SHP77 (cell line): Measurements from ENCODE around the gene VPS18.
A peak's percentile ranks its signal among the peaks of the same experiment; 100 is the strongest.

Experiments used
- DNase-seq, 2 experiments: peaks; one replicate each; lab custom pipeline; 2025; lab: John Stamatoyannopoulos, UW

VPS18 gene

DNA sequence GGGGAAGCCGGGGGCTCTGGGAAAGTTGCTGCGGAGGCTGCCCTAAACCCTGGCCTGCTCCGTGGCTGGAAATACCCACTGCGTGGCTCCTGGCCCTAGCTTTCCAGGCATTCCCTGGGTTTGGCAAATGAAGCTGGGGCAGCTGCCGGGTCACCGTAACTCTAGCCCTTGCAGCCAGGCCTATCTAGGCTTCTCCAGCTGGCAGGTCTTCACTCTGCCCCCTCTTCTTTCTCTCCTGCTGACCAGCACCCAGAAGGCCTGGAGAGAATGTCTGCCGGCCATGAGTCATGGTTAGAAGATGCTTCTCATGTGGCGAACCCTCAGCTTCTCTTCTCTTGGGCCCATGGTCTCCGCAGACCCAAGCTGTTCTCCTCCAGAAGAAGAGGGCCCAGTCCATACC lies 29.3 kb downstream of the VPS18 start:
- DNase-seq = no peak

DNA sequence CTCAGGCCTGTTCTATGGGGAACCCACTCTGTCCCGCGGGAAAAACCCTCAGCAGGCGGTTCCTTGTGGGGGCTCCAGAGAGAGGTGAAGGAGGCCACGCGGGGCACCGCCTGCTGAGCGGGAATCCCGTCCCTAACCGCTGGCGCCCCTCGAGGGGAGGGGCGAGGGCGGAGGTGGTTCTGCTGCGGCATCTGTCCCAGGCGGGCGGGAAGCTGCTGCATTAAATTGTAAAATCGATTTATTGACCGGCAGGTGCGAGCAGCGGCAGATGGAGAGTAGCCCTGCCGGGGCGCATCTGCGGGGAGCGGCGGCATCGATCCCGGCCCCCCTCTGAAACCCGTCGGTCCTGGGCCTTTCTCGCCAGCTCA lies 31.2 kb downstream of the VPS18 start:
- DNase-seq = peak in 1 of 2 experiments; percentile 45

DNA sequence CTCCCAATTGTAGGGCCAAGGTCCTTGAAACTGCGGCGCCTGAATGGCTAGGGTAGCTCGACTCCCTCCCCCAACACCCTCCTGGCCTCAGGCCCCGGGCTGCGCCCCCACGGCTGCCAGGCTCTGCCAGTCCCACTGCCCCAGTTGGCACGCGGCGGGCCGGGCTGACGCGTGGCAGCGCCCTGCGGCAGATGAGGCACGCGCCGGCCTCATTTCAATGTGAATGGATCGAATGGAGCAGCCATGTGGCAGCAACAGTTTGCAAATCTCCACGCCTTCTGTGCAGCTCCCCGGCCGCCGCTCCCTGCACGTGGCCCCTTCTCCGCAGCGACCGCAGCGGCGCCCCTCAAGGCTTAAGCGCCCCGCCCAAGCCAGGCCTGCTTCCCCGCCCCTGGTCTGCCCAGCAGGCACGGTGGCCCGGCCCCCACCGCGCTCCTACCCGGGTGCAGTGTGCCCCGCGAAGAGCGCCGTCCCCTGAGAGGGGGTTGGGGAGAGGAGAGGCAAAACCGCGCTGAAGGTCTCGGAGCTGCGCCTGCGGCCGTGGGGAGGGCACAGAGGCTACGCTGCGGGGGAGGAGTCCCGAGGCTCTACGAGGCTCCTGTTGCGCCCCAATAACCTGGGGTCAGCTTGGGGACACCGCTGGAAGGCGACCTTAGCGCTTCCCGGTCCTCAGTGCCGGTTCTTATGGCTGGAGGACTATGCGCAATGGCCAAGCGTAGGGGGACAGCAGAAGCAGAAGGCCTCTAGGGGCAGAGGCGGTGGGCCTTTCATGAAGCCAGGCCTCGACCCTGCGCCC lies 31.8 kb downstream of the VPS18 start:
- no peak for DNase-seq

DNA sequence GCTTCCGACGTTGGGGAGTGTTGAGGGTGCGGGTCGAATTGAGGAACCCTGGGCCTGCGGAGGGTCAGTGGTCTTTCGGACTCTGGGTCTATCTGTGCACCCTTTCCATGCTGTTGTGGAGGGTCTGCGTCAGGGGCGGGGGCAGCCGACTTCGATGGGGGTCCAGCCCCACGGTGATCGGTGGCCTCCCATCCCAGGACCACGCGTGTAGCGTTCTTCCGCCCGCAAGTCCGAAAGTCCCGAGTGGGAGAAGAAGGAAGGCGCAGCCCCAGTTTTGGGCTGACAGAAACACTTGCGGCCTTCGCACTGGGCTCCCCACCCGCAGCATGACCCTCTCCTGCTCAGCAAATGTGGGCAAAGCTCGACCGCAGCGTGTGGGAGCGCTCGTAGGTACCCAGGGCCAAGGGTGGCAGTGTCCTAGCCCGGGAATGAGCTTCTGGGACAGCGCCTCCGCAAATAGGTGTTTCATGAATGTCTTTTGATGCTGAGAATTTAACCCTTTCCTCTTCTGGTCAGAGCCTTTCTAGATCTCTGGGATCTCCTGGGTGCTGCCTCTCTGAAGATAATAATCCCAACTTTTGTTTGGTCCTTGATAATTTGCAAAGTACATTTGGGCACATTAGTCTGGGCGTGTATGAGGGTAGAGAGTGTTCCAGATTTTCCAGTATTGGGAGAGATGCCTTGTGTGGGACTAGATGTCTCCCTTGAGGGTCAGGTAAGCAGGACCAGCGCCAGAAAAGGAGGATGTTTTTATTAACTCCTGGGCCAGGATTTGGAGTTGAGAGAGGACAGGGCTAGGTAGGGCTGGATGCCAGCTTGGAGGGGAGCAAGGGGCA lies 32.6 kb downstream of the VPS18 start:
- no peak for DNase-seq

DNA sequence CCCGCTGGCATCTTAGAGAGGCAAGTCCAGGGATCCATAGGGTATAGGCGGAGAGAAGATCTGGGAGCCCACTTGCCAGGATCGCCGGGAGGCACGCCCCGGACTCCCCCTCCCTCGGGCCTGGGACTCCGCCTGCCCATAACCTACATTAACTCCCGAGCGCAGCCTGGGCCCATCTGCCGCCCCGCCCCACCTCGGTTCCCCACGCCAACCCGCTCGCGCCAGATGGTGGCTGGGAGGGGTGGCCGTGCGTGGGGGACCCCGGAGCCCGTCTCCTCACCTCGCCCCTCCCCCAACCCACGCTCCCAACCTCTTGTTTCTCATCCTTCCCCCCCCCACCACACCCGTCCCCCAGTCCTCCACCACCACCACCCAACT lies 33.2 kb downstream of the VPS18 start:
- DNase-seq = peak in 1 of 2 experiments; percentile 42

DNA sequence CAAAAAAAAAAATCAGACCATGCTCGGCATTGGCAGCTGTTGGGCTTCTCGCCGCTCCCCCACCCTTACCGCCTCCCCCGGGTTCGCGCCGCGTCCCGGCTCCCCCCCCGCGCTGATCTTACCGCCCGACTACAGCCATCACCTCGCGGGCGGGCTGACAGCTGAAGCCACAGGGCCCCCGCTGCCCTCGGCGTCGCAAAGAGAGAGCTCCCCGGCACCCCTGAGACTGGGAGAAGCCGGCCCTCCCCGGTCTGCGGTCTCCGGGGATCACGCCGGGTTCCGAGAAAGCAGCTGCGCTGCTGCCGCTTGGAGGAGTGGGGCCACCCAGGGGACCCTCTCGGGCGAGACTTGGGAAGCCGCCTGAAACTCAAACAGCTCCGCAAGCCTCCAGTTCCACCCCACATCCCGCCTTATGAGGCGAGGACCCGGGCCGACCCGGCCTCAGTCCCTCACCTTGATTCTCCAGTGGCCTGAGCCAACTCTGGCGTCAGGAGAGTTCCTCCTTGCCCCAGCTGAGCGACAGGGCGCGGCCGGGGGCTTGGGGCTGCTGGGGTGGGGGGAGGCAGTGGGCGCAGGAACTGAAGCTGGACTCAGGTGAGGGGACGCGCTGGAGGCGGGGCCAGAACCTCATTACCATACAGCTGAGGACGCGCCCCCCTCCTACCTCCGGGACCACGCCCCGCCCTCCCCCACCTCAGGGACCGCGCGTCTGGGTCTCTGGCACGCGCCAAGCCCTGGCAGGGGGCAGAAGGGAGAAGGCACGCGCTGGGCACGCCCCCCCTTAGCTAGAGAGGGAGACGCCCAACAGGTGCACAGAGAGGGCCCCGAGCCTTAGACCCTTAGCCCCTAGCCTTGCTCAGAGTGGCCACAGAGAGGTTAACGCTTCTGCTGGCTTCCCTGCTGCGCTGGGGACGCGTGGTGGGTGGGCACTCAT lies 33.9 kb downstream of the VPS18 start:
- DNase-seq = peak; percentile 72 to 75

DNA sequence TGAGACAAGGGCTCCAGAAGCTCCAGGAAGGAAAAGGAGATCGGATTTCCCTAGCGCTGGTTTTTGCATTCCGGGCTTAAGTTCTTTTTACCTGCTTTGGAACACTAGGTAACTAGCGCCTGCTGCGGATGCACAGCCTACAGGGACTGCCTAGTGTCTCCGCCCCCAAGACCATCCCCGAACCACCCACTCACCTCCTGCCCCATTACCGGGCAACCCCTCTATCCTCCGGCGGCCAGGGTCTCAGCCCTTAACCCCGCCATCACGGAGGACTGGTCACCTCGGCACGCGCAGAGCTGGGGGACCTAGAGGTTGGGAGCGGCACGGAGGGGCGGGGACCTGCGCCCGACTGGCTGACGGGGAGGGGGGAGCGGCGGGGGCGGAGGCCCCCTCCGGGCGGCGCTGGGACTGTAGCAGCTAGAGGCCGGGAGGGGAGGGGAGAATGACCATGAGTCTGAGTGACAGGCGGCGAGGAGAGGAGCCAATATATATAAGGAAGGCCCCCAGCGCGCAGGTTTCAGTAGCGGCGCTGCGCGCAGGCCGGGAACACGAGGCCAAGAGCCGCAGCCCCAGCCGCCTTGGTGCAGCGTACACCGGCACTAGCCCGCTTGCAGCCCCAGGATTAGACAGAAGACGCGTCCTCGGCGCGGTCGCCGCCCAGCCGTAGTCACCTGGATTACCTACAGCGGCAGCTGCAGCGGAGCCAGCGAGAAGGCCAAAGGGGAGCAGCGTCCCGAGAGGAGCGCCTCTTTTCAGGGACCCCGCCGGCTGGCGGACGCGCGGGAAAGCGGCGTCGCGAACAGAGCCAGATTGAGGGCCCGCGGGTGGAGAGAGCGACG lies 34.8 kb downstream of the VPS18 start, which contains the start of gene DLL4:
DLL4 (plus strand) TSS at position 520 of the 839 bp plus-strand sequence. CDS start 329 bp downstream, outside the sequence.
- DNase-seq = peak; percentile 90 to 91

DNA sequence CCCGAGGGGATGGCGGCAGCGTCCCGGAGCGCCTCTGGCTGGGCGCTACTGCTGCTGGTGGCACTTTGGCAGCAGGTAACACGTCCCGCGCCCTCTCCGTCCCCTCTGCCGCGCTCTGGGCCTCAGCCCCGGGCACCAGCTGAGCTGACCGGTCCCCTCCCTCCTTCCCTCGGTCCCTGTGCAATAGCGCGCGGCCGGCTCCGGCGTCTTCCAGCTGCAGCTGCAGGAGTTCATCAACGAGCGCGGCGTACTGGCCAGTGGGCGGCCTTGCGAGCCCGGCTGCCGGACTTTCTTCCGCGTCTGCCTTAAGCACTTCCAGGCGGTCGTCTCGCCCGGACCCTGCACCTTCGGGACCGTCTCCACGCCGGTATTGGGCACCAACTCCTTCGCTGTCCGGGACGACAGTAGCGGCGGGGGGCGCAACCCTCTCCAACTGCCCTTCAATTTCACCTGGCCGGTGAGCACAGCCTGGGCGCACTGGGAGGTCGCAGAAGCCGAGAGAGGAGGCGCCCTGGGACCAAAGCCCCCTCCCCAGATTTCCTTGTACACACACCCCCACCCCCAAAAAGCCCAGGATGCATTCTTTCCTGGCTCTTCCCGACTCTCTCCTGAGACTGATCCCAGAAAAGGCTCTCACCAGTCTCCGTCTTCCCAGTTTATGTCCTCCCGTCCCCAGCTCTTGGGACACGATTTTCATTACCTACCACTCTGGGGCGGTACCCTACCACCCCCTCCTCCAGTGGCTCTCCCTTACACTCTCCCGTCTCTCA lies 35.6 kb downstream of the VPS18 start:
- DNase-seq = peak in 1 of 2 experiments; percentile 51

DNA sequence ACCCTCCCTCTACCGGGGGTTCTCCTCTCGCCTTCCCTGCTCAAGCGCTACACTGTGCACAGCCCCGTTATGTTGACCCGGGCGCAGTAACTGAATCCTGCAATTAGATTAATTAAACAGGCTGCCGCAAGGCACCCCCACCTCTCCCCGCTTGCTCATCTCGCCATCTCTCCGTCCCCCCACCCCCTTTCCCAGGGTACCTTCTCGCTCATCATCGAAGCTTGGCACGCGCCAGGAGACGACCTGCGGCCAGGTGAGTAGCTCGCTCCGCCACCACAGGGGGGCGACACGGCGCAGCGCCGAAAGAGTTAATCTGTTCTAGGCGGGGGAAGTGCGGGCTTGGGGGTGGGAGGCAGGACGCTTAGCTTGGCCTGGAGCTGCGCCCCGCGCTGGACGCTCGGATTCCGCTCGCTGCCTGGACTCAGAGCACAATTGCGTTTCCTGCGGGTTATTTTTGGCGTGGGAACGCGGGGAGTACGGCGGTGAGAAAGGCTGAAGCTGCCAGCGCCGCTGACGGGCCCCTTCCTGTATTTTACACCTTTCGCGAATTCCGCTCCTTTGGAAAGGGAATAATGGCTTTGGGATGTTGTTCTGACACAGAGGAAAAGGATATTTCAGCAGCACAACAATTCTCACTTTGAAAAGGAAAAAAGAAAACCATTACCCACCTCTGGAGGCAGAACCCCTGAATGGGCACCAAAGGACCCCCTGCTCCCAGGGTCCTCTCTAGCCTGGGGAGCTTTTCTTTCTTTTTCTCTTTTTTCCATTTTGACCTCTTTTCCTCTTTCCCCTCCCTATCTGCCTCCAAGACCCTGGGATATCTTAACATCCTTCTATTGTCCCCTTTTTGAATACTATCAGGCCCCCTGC lies 36.4 kb downstream of the VPS18 start:
- peak; percentile 50 to 57 for DNase-seq

DNA sequence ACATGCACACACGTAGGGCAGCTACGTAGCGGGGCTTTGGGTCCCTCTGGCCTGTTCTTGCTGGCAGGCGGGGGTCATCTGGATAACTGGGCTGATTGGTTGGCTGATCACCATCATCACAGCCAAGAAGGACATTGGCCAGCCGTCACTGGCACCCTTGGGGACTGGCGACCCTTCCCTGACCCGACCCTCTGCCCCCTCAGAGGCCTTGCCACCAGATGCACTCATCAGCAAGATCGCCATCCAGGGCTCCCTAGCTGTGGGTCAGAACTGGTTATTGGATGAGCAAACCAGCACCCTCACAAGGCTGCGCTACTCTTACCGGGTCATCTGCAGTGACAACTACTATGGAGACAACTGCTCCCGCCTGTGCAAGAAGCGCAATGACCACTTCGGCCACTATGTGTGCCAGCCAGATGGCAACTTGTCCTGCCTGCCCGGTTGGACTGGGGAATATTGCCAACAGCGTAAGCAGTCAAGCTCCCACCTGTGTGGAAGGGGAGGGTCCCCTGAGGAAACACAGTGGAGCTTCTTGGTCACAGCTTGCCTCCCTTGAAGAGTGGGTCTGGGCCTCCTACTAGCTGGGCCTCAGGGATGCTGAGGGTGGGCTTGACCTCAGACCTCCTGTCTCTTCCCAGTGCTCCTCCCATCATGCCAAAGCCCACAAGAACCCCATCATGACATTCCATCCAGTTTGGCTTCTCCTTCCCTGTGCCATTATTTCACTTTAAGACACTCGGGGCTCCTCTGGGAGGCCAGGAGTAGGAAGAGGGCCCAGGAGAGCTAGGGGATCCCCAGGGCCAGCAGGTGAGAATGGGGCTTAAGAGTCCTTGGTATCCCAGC lies 37.3 kb downstream of the VPS18 start:
- DNase-seq = no peak

DNA sequence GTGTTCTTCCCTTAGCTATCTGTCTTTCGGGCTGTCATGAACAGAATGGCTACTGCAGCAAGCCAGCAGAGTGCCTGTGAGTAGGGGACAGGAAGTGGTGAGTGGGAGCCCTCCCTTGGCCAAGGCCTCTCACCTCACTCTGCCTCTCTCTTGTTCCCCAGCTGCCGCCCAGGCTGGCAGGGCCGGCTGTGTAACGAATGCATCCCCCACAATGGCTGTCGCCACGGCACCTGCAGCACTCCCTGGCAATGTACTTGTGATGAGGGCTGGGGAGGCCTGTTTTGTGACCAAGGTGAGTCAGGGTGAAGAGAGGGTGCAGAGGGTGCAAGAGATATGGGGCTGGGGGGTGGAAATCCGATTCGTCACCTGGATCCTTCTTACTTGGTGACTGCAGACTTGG lies 37.9 kb downstream of the VPS18 start:
- DNase-seq = peak; percentile 67 to 76

DNA sequence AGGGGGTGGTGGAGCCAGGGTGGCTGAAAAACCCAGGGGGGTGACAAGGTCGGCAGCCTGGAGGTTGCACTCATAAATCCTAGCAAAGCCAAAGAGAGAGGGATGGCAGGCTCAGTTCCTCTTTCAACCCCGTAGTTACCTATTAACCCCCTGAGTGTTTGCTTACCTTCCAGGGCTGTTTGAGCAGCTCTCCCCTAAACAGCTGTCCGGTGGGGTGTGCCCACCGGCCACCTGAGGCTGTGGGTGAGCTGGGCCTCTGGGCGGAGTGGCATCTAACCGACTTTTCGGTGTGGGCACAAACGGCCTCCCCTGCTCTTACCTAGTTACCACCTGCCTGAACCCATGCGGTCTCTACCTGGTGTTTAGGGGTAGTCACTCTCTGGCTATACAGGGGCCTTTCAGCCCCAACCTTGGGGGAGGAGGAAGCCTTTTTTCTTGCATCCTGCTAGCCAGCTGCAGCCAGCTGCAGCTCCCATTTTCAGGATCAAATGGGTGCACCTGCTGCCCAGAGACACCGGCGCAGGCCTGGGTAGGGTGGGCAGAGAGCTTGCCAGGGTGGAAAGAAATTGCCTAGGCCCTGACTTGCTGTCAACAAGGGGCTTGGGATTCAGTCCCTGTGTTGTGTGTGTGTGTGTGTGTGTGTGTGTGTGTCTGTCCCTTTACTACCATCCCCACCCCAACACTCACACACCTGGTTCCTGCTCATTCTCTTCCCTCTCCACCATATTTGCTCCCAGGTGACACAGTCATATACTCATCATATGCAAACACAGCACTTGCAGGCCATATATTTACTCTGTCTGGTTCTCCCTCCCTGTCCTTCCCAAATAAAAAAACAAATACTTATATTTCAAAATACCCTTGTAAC lies 38.6 kb downstream of the VPS18 start:
- DNase-seq = no peak

DNA sequence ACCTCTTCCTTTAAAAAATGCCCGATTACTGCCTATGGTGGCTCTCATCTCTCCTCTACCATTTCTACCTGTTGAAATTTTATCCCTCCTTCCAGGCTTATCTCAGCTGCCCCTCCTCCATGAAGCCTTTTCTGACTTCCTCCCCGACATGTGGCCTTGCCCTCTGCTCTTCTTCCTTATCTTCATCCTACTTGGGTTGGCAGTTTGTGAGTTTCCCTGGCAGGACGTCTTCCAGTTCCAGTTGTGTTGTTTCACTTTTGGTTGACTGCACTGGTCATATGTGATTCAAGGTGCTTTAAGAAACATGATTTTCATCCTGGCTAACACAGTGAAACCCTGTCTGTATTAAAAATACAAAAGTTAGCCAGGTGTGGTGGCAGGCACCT lies 39.3 kb downstream of the VPS18 start:
- DNase-seq = no peak

DNA sequence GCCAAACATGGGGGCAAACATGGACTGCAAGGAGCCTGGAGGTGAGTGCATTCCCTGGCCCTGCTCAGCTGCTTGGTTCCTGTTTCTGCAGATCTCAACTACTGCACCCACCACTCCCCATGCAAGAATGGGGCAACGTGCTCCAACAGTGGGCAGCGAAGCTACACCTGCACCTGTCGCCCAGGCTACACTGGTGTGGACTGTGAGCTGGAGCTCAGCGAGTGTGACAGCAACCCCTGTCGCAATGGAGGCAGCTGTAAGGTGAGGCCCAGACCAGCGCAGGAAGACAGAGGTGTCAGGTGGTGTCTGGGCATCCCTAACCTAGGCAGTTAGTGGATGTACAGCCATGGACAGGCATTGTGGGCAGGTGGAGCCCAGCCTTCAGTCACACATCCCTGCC lies 40.2 kb downstream of the VPS18 start:
- no peak for DNase-seq

DNA sequence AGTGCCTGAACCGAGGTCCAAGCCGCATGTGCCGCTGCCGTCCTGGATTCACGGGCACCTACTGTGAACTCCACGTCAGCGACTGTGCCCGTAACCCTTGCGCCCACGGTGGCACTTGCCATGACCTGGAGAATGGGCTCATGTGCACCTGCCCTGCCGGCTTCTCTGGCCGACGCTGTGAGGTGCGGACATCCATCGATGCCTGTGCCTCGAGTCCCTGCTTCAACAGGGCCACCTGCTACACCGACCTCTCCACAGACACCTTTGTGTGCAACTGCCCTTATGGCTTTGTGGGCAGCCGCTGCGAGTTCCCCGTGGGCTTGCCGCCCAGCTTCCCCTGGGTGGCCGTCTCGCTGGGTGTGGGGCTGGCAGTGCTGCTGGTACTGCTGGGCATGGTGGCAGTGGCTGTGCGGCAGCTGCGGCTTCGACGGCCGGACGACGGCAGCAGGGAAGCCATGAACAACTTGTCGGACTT lies 42.0 kb downstream of the VPS18 start:
- no peak for DNase-seq

DNA sequence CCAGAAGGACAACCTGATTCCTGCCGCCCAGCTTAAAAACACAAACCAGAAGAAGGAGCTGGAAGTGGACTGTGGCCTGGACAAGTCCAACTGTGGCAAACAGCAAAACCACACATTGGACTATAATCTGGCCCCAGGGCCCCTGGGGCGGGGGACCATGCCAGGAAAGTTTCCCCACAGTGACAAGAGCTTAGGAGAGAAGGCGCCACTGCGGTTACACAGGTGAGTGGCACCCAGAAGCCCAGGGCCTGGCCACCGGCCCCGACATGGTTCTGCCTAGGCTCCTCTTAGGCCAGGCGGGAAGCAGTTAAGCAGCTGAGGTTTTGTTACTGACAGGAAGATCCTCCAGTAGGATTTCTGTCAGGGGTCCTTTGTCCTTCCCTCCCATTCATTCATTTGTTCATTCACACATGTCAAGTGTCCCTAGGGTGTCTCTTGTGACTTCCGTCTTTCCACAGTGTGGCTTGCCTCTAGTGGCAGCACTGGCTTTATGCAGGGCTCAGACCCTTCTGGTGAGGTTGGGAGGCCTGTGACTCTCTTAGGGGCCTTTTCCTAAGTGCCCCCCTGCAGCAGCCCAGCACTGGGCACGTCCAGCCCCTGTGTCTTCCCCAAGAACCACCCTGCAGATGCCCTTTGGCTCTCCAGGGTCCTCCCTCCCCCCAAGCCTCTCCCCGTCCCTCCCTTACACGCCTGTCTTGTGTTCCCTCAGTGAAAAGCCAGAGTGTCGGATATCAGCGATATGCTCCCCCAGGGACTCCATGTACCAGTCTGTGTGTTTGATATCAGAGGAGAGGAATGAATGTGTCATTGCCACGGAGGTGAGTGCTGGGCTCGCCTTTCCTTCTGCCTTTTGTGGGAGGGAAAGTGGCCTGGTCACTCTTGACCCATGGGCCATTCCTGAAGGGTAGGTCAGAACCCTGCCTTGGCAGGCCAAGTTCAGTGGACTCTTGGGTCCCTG lies 42.7 kb downstream of the VPS18 start:
- DNase-seq = no peak
